ENCODE results near the gene CRYBG3.

Gene CRYBG3

DNA sequence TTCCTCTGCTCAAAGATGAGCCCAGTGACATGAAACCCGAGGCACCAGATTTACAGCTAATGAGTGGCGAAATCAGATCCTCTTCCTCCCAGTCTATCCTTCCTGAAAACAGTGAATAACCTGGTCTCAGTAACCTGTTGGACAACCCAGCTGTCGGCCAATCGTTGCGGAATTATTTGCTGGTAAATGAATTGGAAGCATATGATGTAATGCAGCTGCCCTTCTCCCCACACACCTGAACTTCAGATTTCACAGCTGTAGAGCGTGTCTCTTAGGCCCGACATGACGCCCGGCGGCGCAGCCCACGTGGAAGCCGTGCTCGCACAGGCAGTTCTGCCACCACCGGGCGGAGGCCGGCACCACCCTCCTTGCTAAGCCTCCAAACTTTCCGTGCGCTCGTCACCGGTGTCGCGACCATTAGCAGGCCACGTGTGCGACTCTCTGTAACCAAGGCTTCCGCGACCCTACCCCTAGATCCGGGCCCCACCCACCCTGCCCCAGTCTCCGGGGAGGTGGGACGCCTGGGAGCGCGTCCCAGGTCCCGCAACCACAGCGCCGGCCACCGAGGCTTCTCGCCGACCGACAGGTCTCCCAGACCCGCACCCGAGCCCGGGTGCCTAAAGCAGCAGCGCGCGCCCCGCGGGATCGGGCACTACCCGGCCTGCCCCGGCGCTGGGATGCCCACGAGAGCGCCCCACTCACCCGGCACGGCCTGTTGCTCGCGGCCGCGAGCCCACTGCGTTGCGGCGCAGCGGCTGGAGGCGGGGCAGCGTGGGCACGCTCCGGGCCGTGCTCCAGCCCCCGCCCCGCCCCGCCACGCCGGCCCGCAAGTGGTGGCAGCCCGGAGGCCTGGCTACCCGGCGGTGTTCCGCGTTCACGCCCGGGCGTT is 150.1 kb downstream of the CRYBG3 start, which contains the start of gene RIOX2:
TSS of gene RIOX2 (minus strand) at position 753 of the 889 bp plus-strand sequence. CDS start 4,838 bp downstream, outside the sequence.
- Histone ChIP-seq H4K20me1 (ENCODE audit: insufficient read depth, low read length) (no peaks in the 10 kb centered on the region), H3K9me3 (ENCODE audit: insufficient read depth, low read length, severe bottlenecking) (no peaks in the 10 kb centered on the region), H3K27ac (ENCODE audit: low read length) (peak within 1 kb of the TSS; percentile 36), H3K9ac (ENCODE audit: low read depth, low read length) (peak within 1 kb of the TSS; percentile 61), H3K4me1 (ENCODE audit: insufficient read depth, low read length) (peaks cover 52% of the 10 kb centered on the region), H2AFZ (ENCODE audit: low read depth, low read length) (peak within 1 kb of the TSS; percentile 79), H3K79me2 (ENCODE audit: insufficient read depth, low read length) (peaks cover 29% of the 10 kb centered on the region; the same call in 1 of the 2 replicates), H3K27me3 (ENCODE audit: insufficient read depth, low read length, poor library complexity) (no peaks in the 10 kb centered on the region), H3K36me3 (ENCODE audit: insufficient read depth, low read length) (0 out of 2 replicates have a peak, but pooled peaks cover under 1% of the 10 kb centered on the region), H3K4me2 (ENCODE audit: insufficient read depth, low read length) (peak within 1 kb of the TSS; percentile 60), H3K4me3 (ENCODE audit: low read depth in 1 of 2, low read length in 2 of 2) (peak within 1 kb of the TSS; percentile 1 to 61; a peak in 3 of 4 replicates)
- DNase-seq (peak; percentile 66), ATAC-seq (ENCODE audit: insufficient read depth, low read depth) (peak; percentile 79)
- no peak for TF ChIP-seq EZH2 (IDR thresholded peaks at IDR 0.05; ENCODE audit: borderline replicate concordance, low read depth, low read length, severe bottlenecking)
- TF ChIP-seq, protein P1, sequence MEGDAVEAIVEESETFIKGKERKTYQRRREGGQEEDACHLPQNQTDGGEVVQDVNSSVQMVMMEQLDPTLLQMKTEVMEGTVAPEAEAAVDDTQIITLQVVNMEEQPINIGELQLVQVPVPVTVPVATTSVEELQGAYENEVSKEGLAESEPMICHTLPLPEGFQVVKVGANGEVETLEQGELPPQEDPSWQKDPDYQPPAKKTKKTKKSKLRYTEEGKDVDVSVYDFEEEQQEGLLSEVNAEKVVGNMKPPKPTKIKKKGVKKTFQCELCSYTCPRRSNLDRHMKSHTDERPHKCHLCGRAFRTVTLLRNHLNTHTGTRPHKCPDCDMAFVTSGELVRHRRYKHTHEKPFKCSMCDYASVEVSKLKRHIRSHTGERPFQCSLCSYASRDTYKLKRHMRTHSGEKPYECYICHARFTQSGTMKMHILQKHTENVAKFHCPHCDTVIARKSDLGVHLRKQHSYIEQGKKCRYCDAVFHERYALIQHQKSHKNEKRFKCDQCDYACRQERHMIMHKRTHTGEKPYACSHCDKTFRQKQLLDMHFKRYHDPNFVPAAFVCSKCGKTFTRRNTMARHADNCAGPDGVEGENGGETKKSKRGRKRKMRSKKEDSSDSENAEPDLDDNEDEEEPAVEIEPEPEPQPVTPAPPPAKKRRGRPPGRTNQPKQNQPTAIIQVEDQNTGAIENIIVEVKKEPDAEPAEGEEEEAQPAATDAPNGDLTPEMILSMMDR (IDR thresholded peaks at IDR 0.05; ENCODE audit: borderline replicate concordance, extremely low read depth, low read length, poor library complexity, severe bottlenecking): peak; percentile 17

DNA sequence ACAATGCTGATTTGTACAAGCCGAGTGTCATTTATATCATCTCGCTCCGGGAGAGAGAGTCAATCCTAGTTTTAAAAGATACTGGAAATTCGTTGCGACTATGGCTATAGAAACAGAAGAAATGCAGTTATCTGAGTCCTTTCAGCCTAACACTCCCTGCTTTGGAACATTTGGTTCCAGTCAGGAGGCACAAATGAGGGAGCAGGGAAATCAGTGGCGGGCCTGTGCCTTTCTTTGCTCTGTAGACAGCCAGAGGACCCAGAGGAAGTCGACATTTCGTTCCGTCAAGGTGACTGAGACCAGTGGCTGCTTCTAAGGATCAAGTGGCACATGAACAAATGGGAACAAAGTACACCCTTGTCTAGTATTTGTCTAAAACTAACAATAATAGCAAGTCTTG is 151.2 kb downstream of the CRYBG3 start:
- Histone ChIP-seq H3K4me3 (ENCODE audit: low read depth in 1 of 2, low read length in 2 of 2) (peak overlapping the region; percentile 1 to 61; a peak in 3 of 4 replicates), H3K4me2 (ENCODE audit: insufficient read depth, low read length) (peak overlapping the region; percentile 60), H2AFZ (ENCODE audit: low read depth, low read length) (peak overlapping the region; percentile 79), H3K27me3 (ENCODE audit: insufficient read depth, low read length, poor library complexity) (no peaks in the 10 kb centered on the region), H3K9me3 (ENCODE audit: insufficient read depth, low read length, severe bottlenecking) (no peaks in the 10 kb centered on the region), H4K20me1 (ENCODE audit: insufficient read depth, low read length) (no peaks in the 10 kb centered on the region), H3K4me1 (ENCODE audit: insufficient read depth, low read length) (peaks cover 50% of the 10 kb centered on the region), H3K36me3 (ENCODE audit: insufficient read depth, low read length) (no peaks in the 10 kb centered on the region), H3K9ac (ENCODE audit: low read depth, low read length) (peak overlapping the region; percentile 61), H3K79me2 (ENCODE audit: insufficient read depth, low read length) (peaks cover 29% of the 10 kb centered on the region; the same call in 1 of the 2 replicates), H3K27ac (ENCODE audit: low read length) (peak overlapping the region; percentile 36; the same call in 1 of the 2 replicates)
- DNase-seq (no peak), ATAC-seq (ENCODE audit: insufficient read depth, low read depth) (no peak)
- TF ChIP-seq EZH2 (IDR thresholded peaks at IDR 0.05; ENCODE audit: borderline replicate concordance, low read depth, low read length, severe bottlenecking): no peak
- TF ChIP-seq, protein P1 (IDR thresholded peaks at IDR 0.05; ENCODE audit: borderline replicate concordance, extremely low read depth, low read length, poor library complexity, severe bottlenecking): no peak

DNA sequence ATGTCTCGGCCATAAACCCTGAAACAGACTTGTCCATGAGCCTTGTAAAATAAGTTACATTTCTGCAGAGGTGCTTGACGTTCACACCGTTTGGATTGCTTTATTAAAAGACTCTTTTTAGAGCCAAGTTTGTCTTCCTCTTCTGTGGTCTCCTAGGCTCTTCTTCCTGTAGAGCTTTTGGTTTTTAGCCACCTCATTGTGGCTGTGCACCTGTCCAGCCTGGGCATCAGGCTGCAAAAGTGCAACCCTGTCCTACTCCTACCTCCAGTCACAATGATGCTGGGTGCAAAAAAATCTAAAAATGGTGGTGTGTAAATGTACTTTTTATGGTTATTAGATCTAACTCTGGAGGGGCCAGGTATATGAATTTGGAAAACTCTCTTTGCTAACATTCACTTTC is 153.2 kb downstream of the CRYBG3 start:
- no peak overlapping the region for H3K9ac ChIP-seq (ENCODE audit: low read depth, low read length)
- no peaks in the 10 kb centered on the region for H3K27me3 ChIP-seq (ENCODE audit: insufficient read depth, low read length, poor library complexity)
- no peaks in the 10 kb centered on the region for H3K36me3 ChIP-seq (ENCODE audit: insufficient read depth, low read length)
- ATAC-seq (ENCODE audit: insufficient read depth, low read depth) (peak; percentile 10; the same call in 1 of the 3 replicates), DNase-seq (no peak)
- peaks cover 16% of the 10 kb centered on the region; the same call in 1 of the 2 replicates for H3K79me2 ChIP-seq (ENCODE audit: insufficient read depth, low read length)
- no peak for TF ChIP-seq EZH2 (IDR thresholded peaks at IDR 0.05; ENCODE audit: borderline replicate concordance, low read depth, low read length, severe bottlenecking)
- TF ChIP-seq, protein P1 (IDR thresholded peaks at IDR 0.05; ENCODE audit: borderline replicate concordance, extremely low read depth, low read length, poor library complexity, severe bottlenecking): no peak
- H3K4me2 ChIP-seq (ENCODE audit: insufficient read depth, low read length): no peak overlapping the region
- no peak overlapping the region for H3K4me3 ChIP-seq (ENCODE audit: low read depth in 1 of 2, low read length in 2 of 2)
- peaks cover 31% of the 10 kb centered on the region for H3K4me1 ChIP-seq (ENCODE audit: insufficient read depth, low read length)
- 0 out of 2 replicates have a peak overlapping the region, but pooled peaks have one; percentile 48 for H2AFZ ChIP-seq (ENCODE audit: low read depth, low read length)
- no peak overlapping the region for H3K27ac ChIP-seq (ENCODE audit: low read length)
- no peaks in the 10 kb centered on the region for H3K9me3 ChIP-seq (ENCODE audit: insufficient read depth, low read length, severe bottlenecking)
- no peaks in the 10 kb centered on the region for H4K20me1 ChIP-seq (ENCODE audit: insufficient read depth, low read length)
